K562 (cell line): Measurements from ENCODE around the gene NFKBIB. TPM values are rescaled to one million over a fixed set of nuclear protein-coding genes. Genes with fewer than 3 reads are reported as not detected.

Experiments used
- BMI1 ChIP-seq: fragments of 150-350 bp; IDR thresholded peaks from 2 replicates; pipeline ENCODE4 v1.6.1; 2014; ENCODE audit warnings: low read length
- DPF2 ChIP-seq: fragments of 450-650 bp; IDR thresholded peaks from 2 replicates; pipeline ENCODE4 v1.6.1; 2016
- NRF1 ChIP-seq, 2 experiments: fragments of 450-650 bp; IDR thresholded peaks in 1 of 2; conservative IDR thresholded peaks in 1 of 2; 2 replicates each; pipeline ENCODE4 v1.6.1; 2014; ENCODE audit warnings: mild to moderate bottlenecking in 2 of 2
- NUFIP1 ChIP-seq: fragments of 450-650 bp; IDR thresholded peaks from 2 replicates; pipeline ENCODE4 v1.6.1; 2018; ENCODE audit not compliant: partially characterized antibody
- RAD21 ChIP-seq, 2 experiments: fragments of 250-450 bp in 1 of 2; fragments of 450-650 bp in 1 of 2; sonication (Bioruptor Pico) in 1 of 2; formaldehyde crosslinking in 1 of 2; IDR thresholded peaks in 1 of 2; conservative IDR thresholded peaks in 1 of 2; 2 replicates each; pipeline versions ENCODE4 v1.4.0 to v1.8.0; 2020 to 2022; ENCODE audit warnings: mild to moderate bottlenecking in 2 of 2, moderate library complexity in 1 of 2
- RUNX1 ChIP-seq: sonication (generic); IDR thresholded peaks from 2 replicates; pipeline ENCODE4 v1.6.1; 2016; ENCODE audit warnings: antibody characterized with exemption, low read depth
- TBL1XR1 ChIP-seq, 2 experiments: IDR thresholded peaks; 2 replicates each; pipeline ENCODE4 v1.6.1; 2012; ENCODE audit warnings: improper control_type of control experiment in 2 of 2, low read length in 2 of 2, mild to moderate bottlenecking in 1 of 2
- ZBTB7A ChIP-seq: IDR thresholded peaks from 2 replicates; pipeline ENCODE4 v1.6.1; 2011; ENCODE audit warnings: low read depth, mild to moderate bottlenecking, low read length, moderate library complexity, borderline replicate concordance; ENCODE audit not compliant: control insufficient read depth
- ZNF133 ChIP-seq: fragments of 250-450 bp; sonication (Bioruptor Pico); IDR thresholded peaks from 2 replicates; pipeline ENCODE4 v1.4.0; 2020; ENCODE audit warnings: mild to moderate bottlenecking
- ZNF407 ChIP-seq: fragments of 450-650 bp; IDR thresholded peaks from 2 replicates; pipeline ENCODE4 v1.6.1; 2016; ENCODE audit warnings: low read depth
- polyA plus RNA-seq, 8 experiments: library from polyadenylated mRNA; depleted of rRNA in 4 of 8; stranded (reverse) in 5 of 8; unstranded in 3 of 8; fragments of >200 nt; fragmentation: Nextera tagmentation in 2 of 8; fragmentation: Illumina TruSeq in 1 of 8; extraction: Ambion mirVana in 2 of 8; extraction: Trizol in 1 of 8; gene quantifications; 2 replicates each; pipeline versions ENCODE4 v1.2.1 to v1.2.3, GENCODE V29; 2011 to 2014; ENCODE audit warnings: inconsistent platforms in 1 of 8, missing spikeins in 1 of 8
- total RNA-seq, 7 experiments: library from RNA; depleted of rRNA in 6 of 7; stranded (reverse); fragments of >200 nt in 6 of 7; fragmentation: Illumina TruSeq in 2 of 7; extraction: Trizol in 2 of 7; gene quantifications; 2 replicates each; pipeline versions ENCODE4 v1.2.1 to v1.2.3, GENCODE V29; 2011 to 2021; ENCODE audit warnings: low replicate concordance in 1 of 7
- TF ChIP-seq, protein P1 (sequence below): sonication (generic); formaldehyde crosslinking; IDR thresholded peaks from 2 replicates; pipeline ENCODE4 v1.8.0; 2022; ENCODE audit warnings: mild to moderate bottlenecking, missing genetic modification reagents, borderline replicate concordance
- TF ChIP-seq, protein P2 (sequence below): fragments of 250-450 bp; sonication (Bioruptor Pico); IDR thresholded peaks from 2 replicates; pipeline ENCODE4 v1.4.0; 2020; ENCODE audit warnings: mild to moderate bottlenecking, moderate library complexity
- TF ChIP-seq, protein P3 (sequence below): fragments of 250-450 bp; sonication (Bioruptor Pico); IDR thresholded peaks from 2 replicates; pipeline ENCODE4 v1.5.0; 2021; ENCODE audit warnings: mild to moderate bottlenecking, borderline replicate concordance

NFKBIB gene
- total and polyA plus RNA-seq, 9 of the 15 experiments (the other 6 are each of a cell fraction or from before 2014, with no cell fraction given): 1.5 to 44.9 (median 10.4) TPM

DNA sequence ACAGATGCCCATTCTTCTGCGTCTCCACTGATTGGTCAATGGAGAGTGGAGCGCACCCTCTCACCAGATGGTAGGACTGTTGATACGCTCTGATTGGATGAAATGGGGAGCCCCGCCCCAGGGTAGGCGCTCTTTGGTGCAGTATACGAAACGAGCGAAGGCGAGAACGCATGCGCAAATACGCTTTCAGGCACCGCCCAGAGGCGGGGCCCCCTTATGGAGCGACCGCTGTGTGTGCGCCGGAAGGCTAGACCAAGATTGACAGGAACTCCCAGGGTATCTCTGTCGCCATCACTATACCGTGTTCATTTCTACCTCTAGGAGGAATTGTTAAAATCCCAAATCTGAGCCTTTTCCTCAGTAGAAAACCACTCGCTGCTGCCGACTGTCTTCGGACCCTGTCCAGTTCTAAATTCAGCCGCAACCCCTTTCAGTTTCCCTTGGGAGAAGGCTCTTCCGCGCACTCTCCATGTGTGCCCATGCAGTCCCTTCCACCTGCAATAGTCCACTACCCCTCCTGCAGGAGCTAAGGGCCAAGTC is 49.3 kb upstream of the NFKBIB start (continued):
- TF ChIP-seq ZNF407 (no peak), TBL1XR1 (IDR thresholded peaks at IDR 0.05; ENCODE audit: low read length in 2 of 2) (no peak), ZNF133 (CRISPR knock-in tag) (no peak), DPF2 (0 out of 2 replicates have a peak, but pooled peaks have one; percentile 7), NUFIP1 (no peak), NRF1 (conservative IDR thresholded peaks at IDR 0.05 in 1 of 2, IDR thresholded peaks at IDR 0.05 in 1 of 2) (peak; percentile 92 to 94), ZBTB7A (no peak), RUNX1 (no peak), BMI1 (no peak), RAD21 (CRISPR knock-in tag; conservative IDR thresholded peaks at IDR 0.05 in 1 of 2, IDR thresholded peaks at IDR 0.05 in 1 of 2) (peak in 1 of 2 experiments; percentile 14; a peak in 2 of 4 replicates)
- TF ChIP-seq, protein P1, sequence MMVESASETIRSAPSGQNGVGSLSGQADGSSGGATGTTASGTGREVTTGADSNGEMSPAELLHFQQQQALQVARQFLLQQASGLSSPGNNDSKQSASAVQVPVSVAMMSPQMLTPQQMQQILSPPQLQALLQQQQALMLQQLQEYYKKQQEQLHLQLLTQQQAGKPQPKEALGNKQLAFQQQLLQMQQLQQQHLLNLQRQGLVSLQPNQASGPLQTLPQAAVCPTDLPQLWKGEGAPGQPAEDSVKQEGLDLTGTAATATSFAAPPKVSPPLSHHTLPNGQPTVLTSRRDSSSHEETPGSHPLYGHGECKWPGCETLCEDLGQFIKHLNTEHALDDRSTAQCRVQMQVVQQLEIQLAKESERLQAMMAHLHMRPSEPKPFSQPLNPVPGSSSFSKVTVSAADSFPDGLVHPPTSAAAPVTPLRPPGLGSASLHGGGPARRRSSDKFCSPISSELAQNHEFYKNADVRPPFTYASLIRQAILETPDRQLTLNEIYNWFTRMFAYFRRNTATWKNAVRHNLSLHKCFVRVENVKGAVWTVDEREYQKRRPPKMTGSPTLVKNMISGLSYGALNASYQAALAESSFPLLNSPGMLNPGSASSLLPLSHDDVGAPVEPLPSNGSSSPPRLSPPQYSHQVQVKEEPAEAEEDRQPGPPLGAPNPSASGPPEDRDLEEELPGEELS (CRISPR knock-in tag): no peak
- TF ChIP-seq, protein P2, sequence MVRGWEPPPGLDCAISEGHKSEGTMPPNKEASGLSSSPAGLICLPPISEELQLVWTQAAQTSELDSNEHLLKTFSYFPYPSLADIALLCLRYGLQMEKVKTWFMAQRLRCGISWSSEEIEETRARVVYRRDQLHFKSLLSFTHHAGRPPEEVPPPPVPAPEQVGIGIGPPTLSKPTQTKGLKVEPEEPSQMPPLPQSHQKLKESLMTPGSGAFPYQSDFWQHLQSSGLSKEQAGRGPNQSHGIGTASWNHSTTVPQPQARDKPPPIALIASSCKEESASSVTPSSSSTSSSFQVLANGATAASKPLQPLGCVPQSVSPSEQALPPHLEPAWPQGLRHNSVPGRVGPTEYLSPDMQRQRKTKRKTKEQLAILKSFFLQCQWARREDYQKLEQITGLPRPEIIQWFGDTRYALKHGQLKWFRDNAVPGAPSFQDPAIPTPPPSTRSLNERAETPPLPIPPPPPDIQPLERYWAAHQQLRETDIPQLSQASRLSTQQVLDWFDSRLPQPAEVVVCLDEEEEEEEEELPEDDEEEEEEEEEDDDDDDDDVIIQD (CRISPR knock-in tag): no peak
- TF ChIP-seq, protein P3, sequence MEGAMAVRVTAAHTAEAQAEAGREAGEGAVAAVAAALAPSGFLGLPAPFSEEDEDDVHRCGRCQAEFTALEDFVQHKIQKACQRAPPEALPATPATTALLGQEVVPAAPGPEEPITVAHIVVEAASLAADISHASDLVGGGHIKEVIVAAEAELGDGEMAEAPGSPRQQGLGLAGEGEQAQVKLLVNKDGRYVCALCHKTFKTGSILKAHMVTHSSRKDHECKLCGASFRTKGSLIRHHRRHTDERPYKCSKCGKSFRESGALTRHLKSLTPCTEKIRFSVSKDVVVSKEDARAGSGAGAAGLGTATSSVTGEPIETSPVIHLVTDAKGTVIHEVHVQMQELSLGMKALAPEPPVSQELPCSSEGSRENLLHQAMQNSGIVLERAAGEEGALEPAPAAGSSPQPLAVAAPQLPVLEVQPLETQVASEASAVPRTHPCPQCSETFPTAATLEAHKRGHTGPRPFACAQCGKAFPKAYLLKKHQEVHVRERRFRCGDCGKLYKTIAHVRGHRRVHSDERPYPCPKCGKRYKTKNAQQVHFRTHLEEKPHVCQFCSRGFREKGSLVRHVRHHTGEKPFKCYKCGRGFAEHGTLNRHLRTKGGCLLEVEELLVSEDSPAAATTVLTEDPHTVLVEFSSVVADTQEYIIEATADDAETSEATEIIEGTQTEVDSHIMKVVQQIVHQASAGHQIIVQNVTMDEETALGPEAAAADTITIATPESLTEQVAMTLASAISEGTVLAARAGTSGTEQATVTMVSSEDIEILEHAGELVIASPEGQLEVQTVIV (CRISPR knock-in tag): no peak
